ENCODE measurements around the gene FGFBP3.

The FGFBP3 gene

DNA sequence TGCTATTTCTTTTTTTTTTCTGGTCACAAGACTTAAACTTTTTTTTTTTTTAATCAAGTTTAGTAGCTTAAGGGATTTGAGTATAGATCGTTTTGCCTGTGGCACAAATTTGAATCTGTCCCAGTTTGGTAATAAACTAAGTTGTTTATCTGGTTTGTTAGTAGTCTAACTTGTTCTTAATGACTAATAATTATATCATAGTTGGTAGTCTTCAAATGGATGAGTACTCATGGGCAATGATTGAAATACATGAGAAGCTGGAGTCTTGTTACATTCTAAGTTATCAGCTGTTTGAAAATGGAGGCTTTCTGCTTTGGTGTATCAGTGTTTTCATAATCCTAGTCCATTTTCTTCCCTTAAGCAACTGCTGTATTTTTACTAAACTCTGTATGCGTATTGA, 26.6 kb upstream of the FGFBP3 start:
- no peak for DNase-seq (ENCODE audit: insufficient read length, low spot score)
- FAIRE-seq: no peak
- TF ChIP-seq, protein P1, sequence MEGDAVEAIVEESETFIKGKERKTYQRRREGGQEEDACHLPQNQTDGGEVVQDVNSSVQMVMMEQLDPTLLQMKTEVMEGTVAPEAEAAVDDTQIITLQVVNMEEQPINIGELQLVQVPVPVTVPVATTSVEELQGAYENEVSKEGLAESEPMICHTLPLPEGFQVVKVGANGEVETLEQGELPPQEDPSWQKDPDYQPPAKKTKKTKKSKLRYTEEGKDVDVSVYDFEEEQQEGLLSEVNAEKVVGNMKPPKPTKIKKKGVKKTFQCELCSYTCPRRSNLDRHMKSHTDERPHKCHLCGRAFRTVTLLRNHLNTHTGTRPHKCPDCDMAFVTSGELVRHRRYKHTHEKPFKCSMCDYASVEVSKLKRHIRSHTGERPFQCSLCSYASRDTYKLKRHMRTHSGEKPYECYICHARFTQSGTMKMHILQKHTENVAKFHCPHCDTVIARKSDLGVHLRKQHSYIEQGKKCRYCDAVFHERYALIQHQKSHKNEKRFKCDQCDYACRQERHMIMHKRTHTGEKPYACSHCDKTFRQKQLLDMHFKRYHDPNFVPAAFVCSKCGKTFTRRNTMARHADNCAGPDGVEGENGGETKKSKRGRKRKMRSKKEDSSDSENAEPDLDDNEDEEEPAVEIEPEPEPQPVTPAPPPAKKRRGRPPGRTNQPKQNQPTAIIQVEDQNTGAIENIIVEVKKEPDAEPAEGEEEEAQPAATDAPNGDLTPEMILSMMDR (IDR thresholded peaks at IDR 0.05; ENCODE audit: insufficient read depth, missing control alignments): no peak

DNA sequence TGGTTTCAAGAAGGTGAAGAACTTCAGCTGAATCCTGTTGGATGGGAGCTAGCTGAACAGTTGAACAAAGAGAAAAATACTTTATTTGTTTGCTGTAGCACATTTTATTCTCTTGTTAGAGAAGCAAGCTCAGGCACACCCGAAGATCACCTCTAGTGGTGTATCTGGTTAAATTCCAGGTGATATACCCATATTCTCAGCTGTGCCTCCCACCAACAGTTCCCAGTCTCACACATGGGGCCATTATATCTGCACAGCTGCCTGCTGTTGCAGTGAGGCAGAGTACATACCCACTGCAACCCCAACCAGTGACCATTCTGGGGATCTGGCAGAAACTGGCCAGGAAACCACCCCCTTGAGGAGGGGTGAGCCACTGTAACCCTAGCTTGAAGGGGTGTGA, 23.5 kb upstream of the FGFBP3 start:
- TF ChIP-seq, protein P1 (IDR thresholded peaks at IDR 0.05; ENCODE audit: insufficient read depth, missing control alignments): no peak
- FAIRE-seq: no peak
- no peak for DNase-seq (ENCODE audit: insufficient read length, low spot score)

DNA sequence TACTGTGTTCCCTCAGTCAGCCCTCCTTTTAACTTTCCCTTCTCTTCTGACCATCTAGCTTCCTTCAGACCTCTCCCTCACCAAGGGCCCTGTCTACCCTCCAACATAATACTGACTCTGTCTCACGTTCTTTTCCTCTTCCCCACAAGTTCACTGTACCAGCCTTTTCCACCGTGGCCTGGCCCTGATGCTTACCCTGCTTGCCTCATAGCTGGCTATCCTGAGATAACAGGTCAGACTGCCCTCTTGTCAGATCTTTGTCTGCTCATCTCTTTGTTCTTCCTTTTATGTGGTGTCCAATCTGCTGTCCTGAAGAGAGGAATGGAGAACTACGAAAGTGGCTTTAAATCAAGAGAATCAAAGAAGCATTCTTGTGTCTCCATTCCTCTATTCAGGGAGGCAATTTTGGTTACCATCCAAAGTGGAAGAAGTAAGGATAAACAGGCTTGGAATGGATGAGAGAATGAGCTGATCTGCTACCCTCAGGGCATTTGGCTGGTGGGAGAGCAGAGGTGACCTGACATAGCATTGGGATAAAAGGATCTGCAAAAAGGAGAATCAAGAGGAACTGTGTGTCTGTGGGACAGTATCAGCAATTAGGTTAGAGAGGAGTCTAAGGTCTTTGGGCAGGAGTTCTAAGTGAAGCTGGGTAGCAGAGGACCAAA, 22.4 kb upstream of the FGFBP3 start:
- FAIRE-seq (no peak), DNase-seq (ENCODE audit: insufficient read length, low spot score) (no peak)

DNA sequence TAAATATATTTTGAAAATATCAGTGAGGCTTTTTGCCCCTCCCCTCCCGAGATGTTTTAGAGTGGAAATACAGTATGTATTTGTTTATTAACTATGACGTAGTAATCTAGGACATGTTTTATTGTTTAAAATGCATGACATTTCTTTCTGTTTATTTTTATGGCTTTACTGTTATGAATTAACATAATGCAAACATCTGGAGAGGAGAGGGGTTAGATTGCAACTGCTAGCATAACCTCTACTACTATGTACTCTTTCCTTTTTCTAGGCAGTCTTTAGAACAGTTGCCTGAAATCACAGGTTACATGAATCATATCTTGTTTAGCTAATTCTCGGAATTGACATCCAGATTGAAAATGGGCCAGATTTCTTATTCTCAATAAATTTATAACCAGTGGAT, 21.7 kb upstream of the FGFBP3 start:
- TF ChIP-seq, protein P1 (IDR thresholded peaks at IDR 0.05; ENCODE audit: insufficient read depth, missing control alignments): no peak
- no peak for DNase-seq (ENCODE audit: insufficient read length, low spot score)
- FAIRE-seq: no peak

More for the DNA sequence above, 22.4 kb upstream of the FGFBP3 start:
- TF ChIP-seq, protein P1 (IDR thresholded peaks at IDR 0.05; ENCODE audit: insufficient read depth, missing control alignments): no peak

DNA sequence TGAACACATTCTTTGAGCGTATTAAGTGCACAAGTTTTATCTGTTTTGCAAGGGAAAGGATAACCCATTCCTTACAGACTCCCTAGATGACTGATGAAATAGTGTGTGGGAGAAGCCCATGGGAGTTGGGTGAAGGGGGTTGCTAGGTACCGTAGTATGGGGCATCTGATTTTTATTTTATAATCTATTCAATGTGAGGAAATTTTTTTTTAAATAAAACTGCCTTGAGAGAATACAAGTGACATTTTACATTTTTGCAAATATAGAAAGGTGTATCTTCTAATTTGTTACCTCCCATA, 15.7 kb upstream of the FGFBP3 start:
- FAIRE-seq (no peak), DNase-seq (ENCODE audit: insufficient read length, low spot score) (no peak)
- TF ChIP-seq, protein P1 (IDR thresholded peaks at IDR 0.05; ENCODE audit: insufficient read depth, missing control alignments): no peak

DNA sequence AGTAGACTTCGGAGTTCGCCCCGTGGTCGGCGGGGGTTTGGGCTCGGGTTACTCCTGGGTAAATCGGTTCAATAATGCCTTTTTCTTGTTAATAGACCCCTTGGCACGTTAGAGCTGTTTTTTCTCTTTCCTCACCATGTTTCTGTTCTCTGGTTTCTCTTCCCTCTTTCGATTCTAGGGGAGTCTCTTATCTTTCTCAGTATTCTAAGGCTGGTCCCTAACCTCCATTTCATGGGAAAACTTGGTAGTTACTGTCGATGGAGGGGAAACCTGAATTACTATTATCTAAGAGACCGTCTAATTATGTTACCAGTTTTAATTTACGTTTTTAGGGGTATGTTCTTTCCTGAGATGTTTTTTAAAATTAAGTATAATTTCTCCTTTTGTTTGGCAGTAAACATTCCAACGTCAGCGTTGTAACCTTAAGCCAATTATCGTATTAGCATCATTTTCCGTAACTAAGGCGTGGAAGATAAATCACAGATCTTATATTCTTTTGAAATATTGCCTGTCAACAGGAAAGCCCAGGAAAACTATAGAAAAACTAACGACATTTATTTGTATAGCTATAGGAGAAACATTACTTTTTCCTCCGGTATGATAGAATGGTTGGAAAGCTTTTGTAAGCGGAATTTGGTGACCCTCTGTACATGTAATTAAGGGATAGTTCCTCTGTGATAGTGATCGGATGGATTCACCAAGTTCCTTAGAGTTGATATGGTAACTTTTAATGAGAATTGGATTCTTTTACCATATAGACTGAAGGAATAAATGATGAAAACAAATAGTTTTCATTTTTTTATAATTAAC, 15.1 kb upstream of the FGFBP3 start:
- TF ChIP-seq, protein P1 (IDR thresholded peaks at IDR 0.05; ENCODE audit: insufficient read depth, missing control alignments): no peak
- FAIRE-seq: peak; percentile 46
- DNase-seq (ENCODE audit: insufficient read length, low spot score): no peak
